SH-SY5Y (cell line): ENCODE measurements around the gene ZNF638.

Experiments
- GATA2 ChIP-seq: IDR thresholded peaks from 2 replicates; pipeline ENCODE4 v1.6.1; 2011; ENCODE audit warnings: mild to moderate bottlenecking, low read depth, low read length
- GATA3 ChIP-seq: IDR thresholded peaks from 2 replicates; pipeline ENCODE4 v1.6.1; 2011; ENCODE audit warnings: low read depth, mild to moderate bottlenecking, low read length, moderate library complexity

DNA sequence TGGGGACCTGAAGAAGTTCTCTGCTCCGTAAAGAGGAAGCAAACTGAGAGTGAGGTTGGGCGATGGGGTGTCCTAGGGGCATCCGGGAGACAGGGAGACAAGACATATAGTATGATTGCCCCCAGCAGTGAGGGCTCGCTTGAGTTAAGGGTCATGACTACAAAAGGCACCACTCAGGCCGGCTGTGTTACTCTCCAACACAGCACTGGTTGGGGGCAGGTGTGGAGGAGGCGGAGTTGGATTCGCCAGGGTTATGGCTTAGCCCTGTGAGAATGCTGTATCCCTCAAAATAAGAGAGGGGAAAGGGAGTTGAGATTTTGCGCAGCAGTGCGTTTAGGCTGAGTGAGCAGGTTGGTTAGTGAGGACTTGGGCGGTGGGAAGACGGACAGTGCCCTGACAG, 133.8 kb downstream of the ZNF638 start:
- TF ChIP-seq GATA3 (no peak), GATA2 (no peak)
